ENCODE measurements around the gene NUAK1.

Gene NUAK1

GRCh38 chr12:106080041-106080790, 58.5 kb downstream of the NUAK1 start:
- H3K4me1 ChIP-seq (ENCODE audit: control insufficient read depth, insufficient read depth, low read length) = peaks cover 69% of the 10 kb centered on the region
- no peaks in the 10 kb centered on the region for H3K9me3 ChIP-seq (ENCODE audit: control insufficient read depth, low read length)
- H3K9ac ChIP-seq (ENCODE audit: low read length) = peak overlapping the region; percentile 79
- peaks cover 57% of the 10 kb centered on the region for H3K36me3 ChIP-seq (ENCODE audit: control insufficient read depth, insufficient read depth, low read length, severe bottlenecking)
- peak overlapping the region; percentile 5 for H3K4me3 ChIP-seq (ENCODE audit: low read length)
- H3K27me3 ChIP-seq (replicated peaks; ENCODE audit: control insufficient read depth, insufficient read depth, low read length) = no peaks in the 10 kb centered on the region
- DNase-seq (ENCODE audit: low read depth) = peak; percentile 83

- H3K36me3 ChIP-seq (ENCODE audit: control insufficient read depth, insufficient read depth, low read length, severe bottlenecking) = peaks cover 58% of the 10 kb centered on the region
- H3K9ac ChIP-seq (ENCODE audit: low read length) = peak overlapping the region; percentile 70
- H3K4me1 ChIP-seq (ENCODE audit: control insufficient read depth, insufficient read depth, low read length) = peaks cover 67% of the 10 kb centered on the region
- no peaks in the 10 kb centered on the region for H3K9me3 ChIP-seq (ENCODE audit: control insufficient read depth, low read length)
- H3K27me3 ChIP-seq (replicated peaks; ENCODE audit: control insufficient read depth, insufficient read depth, low read length) = no peaks in the 10 kb centered on the region
- peak overlapping the region; percentile 3 for H3K4me3 ChIP-seq (ENCODE audit: low read length)
- DNase-seq (ENCODE audit: low read depth) = no peak
Measured at GRCh38 chr12:106079148-106079738, 59.5 kb downstream of the NUAK1 start.

- Histone ChIP-seq H3K36me3 (ENCODE audit: control insufficient read depth, insufficient read depth, low read length, severe bottlenecking) (peaks cover 59% of the 10 kb centered on the region), H3K27me3 (replicated peaks; ENCODE audit: control insufficient read depth, insufficient read depth, low read length) (no peaks in the 10 kb centered on the region), H3K4me1 (ENCODE audit: control insufficient read depth, insufficient read depth, low read length) (peaks cover 59% of the 10 kb centered on the region), H3K9ac (ENCODE audit: low read length) (peak overlapping the region; percentile 4), H3K4me3 (ENCODE audit: low read length) (no peak overlapping the region), H3K9me3 (ENCODE audit: control insufficient read depth, low read length) (no peaks in the 10 kb centered on the region)
- DNase-seq (ENCODE audit: low read depth) = peak; percentile 47
Measured at GRCh38 chr12:106078358-106079010, 60.3 kb downstream of the NUAK1 start.

GRCh38 chr12:106074706-106075392, 63.9 kb downstream of the NUAK1 start:
- peaks cover 35% of the 10 kb centered on the region for H3K4me1 ChIP-seq (ENCODE audit: control insufficient read depth, insufficient read depth, low read length)
- DNase-seq (ENCODE audit: low read depth) = peak; percentile 65
- H3K9me3 ChIP-seq (ENCODE audit: control insufficient read depth, low read length) = no peaks in the 10 kb centered on the region
- no peak overlapping the region for H3K4me3 ChIP-seq (ENCODE audit: low read length)
- peak overlapping the region; percentile 5 for H3K9ac ChIP-seq (ENCODE audit: low read length)
- no peaks in the 10 kb centered on the region for H3K27me3 ChIP-seq (replicated peaks; ENCODE audit: control insufficient read depth, insufficient read depth, low read length)
- peaks cover 79% of the 10 kb centered on the region for H3K36me3 ChIP-seq (ENCODE audit: control insufficient read depth, insufficient read depth, low read length, severe bottlenecking)

- H3K9me3 ChIP-seq (ENCODE audit: control insufficient read depth, low read length) = no peaks in the 10 kb centered on the region
- peaks cover 84% of the 10 kb centered on the region for H3K36me3 ChIP-seq (ENCODE audit: control insufficient read depth, insufficient read depth, low read length, severe bottlenecking)
- H3K9ac ChIP-seq (ENCODE audit: low read length) = peak overlapping the region; percentile 5
Measured at GRCh38 chr12:106074361-106074705, 64.4 kb downstream of the NUAK1 start.

GRCh38 chr12:106073179-106073578, 65.6 kb downstream of the NUAK1 start:
- H3K36me3 ChIP-seq (ENCODE audit: control insufficient read depth, insufficient read depth, low read length, severe bottlenecking) = peaks cover 92% of the 10 kb centered on the region
- no peak overlapping the region for H3K4me3 ChIP-seq (ENCODE audit: low read length)

More at GRCh38 chr12:106074361-106074705, 64.4 kb downstream of the NUAK1 start:
- no peak for DNase-seq (ENCODE audit: low read depth)
- no peaks in the 10 kb centered on the region for H3K27me3 ChIP-seq (replicated peaks; ENCODE audit: control insufficient read depth, insufficient read depth, low read length)
- H3K4me3 ChIP-seq (ENCODE audit: low read length) = no peak overlapping the region
- peaks cover 29% of the 10 kb centered on the region for H3K4me1 ChIP-seq (ENCODE audit: control insufficient read depth, insufficient read depth, low read length)

GRCh38 chr12:106072751-106073150, 66.0 kb downstream of the NUAK1 start:
- Histone ChIP-seq H3K4me3 (ENCODE audit: low read length) (no peak overlapping the region), H3K9me3 (ENCODE audit: control insufficient read depth, low read length) (no peaks in the 10 kb centered on the region), H3K4me1 (ENCODE audit: control insufficient read depth, insufficient read depth, low read length) (peaks cover 17% of the 10 kb centered on the region), H3K27me3 (replicated peaks; ENCODE audit: control insufficient read depth, insufficient read depth, low read length) (no peaks in the 10 kb centered on the region), H3K36me3 (ENCODE audit: control insufficient read depth, insufficient read depth, low read length, severe bottlenecking) (peaks cover 92% of the 10 kb centered on the region), H3K9ac (ENCODE audit: low read length) (no peak overlapping the region)
- DNase-seq (ENCODE audit: low read depth) = no peak

More at GRCh38 chr12:106073179-106073578, 65.6 kb downstream of the NUAK1 start:
- Histone ChIP-seq H3K9me3 (ENCODE audit: control insufficient read depth, low read length) (no peaks in the 10 kb centered on the region), H3K27me3 (replicated peaks; ENCODE audit: control insufficient read depth, insufficient read depth, low read length) (no peaks in the 10 kb centered on the region), H3K9ac (ENCODE audit: low read length) (no peak overlapping the region), H3K4me1 (ENCODE audit: control insufficient read depth, insufficient read depth, low read length) (peaks cover 18% of the 10 kb centered on the region)
- DNase-seq (ENCODE audit: low read depth) = no peak

- no peaks in the 10 kb centered on the region for H3K9me3 ChIP-seq (ENCODE audit: control insufficient read depth, low read length)
- H3K4me3 ChIP-seq (ENCODE audit: low read length) = no peak overlapping the region
- no peaks in the 10 kb centered on the region for H3K27me3 ChIP-seq (replicated peaks; ENCODE audit: control insufficient read depth, insufficient read depth, low read length)
- H3K36me3 ChIP-seq (ENCODE audit: control insufficient read depth, insufficient read depth, low read length, severe bottlenecking) = peaks cover 92% of the 10 kb centered on the region
- H3K4me1 ChIP-seq (ENCODE audit: control insufficient read depth, insufficient read depth, low read length) = peaks cover 17% of the 10 kb centered on the region
- DNase-seq (ENCODE audit: low read depth) = peak; percentile 64
- H3K9ac ChIP-seq (ENCODE audit: low read length) = no peak overlapping the region
Measured at GRCh38 chr12:106071686-106072085, 67.1 kb downstream of the NUAK1 start.

GRCh38 chr12:106070611-106071010, 68.1 kb downstream of the NUAK1 start:
- no peaks in the 10 kb centered on the region for H3K27me3 ChIP-seq (replicated peaks; ENCODE audit: control insufficient read depth, insufficient read depth, low read length)
- peaks cover 92% of the 10 kb centered on the region for H3K36me3 ChIP-seq (ENCODE audit: control insufficient read depth, insufficient read depth, low read length, severe bottlenecking)
- peaks cover 17% of the 10 kb centered on the region for H3K4me1 ChIP-seq (ENCODE audit: control insufficient read depth, insufficient read depth, low read length)
- no peak overlapping the region for H3K9ac ChIP-seq (ENCODE audit: low read length)
- H3K9me3 ChIP-seq (ENCODE audit: control insufficient read depth, low read length) = no peaks in the 10 kb centered on the region
- no peak for DNase-seq (ENCODE audit: low read depth)
- H3K4me3 ChIP-seq (ENCODE audit: low read length) = no peak overlapping the region

GRCh38 chr12:106070147-106070546, 68.6 kb downstream of the NUAK1 start:
- H3K36me3 ChIP-seq (ENCODE audit: control insufficient read depth, insufficient read depth, low read length, severe bottlenecking) = peaks cover 92% of the 10 kb centered on the region

GRCh38 chr12:106068296-106068695, 70.5 kb downstream of the NUAK1 start:
- no peak for DNase-seq (ENCODE audit: low read depth)
- peaks cover 12% of the 10 kb centered on the region for H3K4me1 ChIP-seq (ENCODE audit: control insufficient read depth, insufficient read depth, low read length)
- no peak overlapping the region for H3K4me3 ChIP-seq (ENCODE audit: low read length)
- no peak overlapping the region for H3K9ac ChIP-seq (ENCODE audit: low read length)
- no peaks in the 10 kb centered on the region for H3K27me3 ChIP-seq (replicated peaks; ENCODE audit: control insufficient read depth, insufficient read depth, low read length)
- peaks cover 95% of the 10 kb centered on the region for H3K36me3 ChIP-seq (ENCODE audit: control insufficient read depth, insufficient read depth, low read length, severe bottlenecking)
- no peaks in the 10 kb centered on the region for H3K9me3 ChIP-seq (ENCODE audit: control insufficient read depth, low read length)

More at GRCh38 chr12:106070147-106070546, 68.6 kb downstream of the NUAK1 start:
- no peak overlapping the region for H3K4me3 ChIP-seq (ENCODE audit: low read length)
- H3K9ac ChIP-seq (ENCODE audit: low read length) = no peak overlapping the region
- H3K4me1 ChIP-seq (ENCODE audit: control insufficient read depth, insufficient read depth, low read length) = peaks cover 17% of the 10 kb centered on the region
- no peaks in the 10 kb centered on the region for H3K9me3 ChIP-seq (ENCODE audit: control insufficient read depth, low read length)
- DNase-seq (ENCODE audit: low read depth) = no peak
- no peaks in the 10 kb centered on the region for H3K27me3 ChIP-seq (replicated peaks; ENCODE audit: control insufficient read depth, insufficient read depth, low read length)

Measured in adipocyte (in vitro differentiated cells).